WI38 (cell line): ENCODE measurements around the gene XKR7.
"Not testable (repeated sequence)": the region's sequence is repeated elsewhere in the genome, so short reads cannot be mapped to it uniquely, and the experiment has no call there.

ENCODE experiments used
- H3K4me3 ChIP-seq: 2 replicates; pipeline ENCODE4 v1.5.1; 2011; ENCODE audit warnings: low read depth, mild to moderate bottlenecking, control low read depth, low read length
- TF ChIP-seq, protein P1 (sequence below): IDR thresholded peaks from 2 replicates; pipeline ENCODE4 v1.5.1; 2012; ENCODE audit warnings: low read depth, mild to moderate bottlenecking, control low read depth, low read length

The XKR7 gene

GRCh38 chr20:31967830-31968249, at the start of gene XKR7:
Gene XKR7, plus strand, starts transcription at chr20:31968151. Its CDS starts 25 bp downstream, at chr20:31968176.
- no peak within 1 kb of the TSS for H3K4me3 ChIP-seq
- TF ChIP-seq, protein P1, sequence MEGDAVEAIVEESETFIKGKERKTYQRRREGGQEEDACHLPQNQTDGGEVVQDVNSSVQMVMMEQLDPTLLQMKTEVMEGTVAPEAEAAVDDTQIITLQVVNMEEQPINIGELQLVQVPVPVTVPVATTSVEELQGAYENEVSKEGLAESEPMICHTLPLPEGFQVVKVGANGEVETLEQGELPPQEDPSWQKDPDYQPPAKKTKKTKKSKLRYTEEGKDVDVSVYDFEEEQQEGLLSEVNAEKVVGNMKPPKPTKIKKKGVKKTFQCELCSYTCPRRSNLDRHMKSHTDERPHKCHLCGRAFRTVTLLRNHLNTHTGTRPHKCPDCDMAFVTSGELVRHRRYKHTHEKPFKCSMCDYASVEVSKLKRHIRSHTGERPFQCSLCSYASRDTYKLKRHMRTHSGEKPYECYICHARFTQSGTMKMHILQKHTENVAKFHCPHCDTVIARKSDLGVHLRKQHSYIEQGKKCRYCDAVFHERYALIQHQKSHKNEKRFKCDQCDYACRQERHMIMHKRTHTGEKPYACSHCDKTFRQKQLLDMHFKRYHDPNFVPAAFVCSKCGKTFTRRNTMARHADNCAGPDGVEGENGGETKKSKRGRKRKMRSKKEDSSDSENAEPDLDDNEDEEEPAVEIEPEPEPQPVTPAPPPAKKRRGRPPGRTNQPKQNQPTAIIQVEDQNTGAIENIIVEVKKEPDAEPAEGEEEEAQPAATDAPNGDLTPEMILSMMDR = no peak

- H3K4me3 ChIP-seq = no peak overlapping the region
- TF ChIP-seq, protein P1 = no peak
Measured at GRCh38 chr20:31918466-31919105, 49.4 kb upstream of the XKR7 start.

GRCh38 chr20:31919410-31920155, 48.4 kb upstream of the XKR7 start:
- TF ChIP-seq, protein P1 = no peak
- no peak overlapping the region for H3K4me3 ChIP-seq

GRCh38 chr20:31920275-31920855, 47.6 kb upstream of the XKR7 start:
- TF ChIP-seq, protein P1 = no peak
- H3K4me3 ChIP-seq = no peak overlapping the region

- H3K4me3 ChIP-seq = not testable (repeated sequence)
Measured at GRCh38 chr20:31921480-31921879, 46.5 kb upstream of the XKR7 start.

GRCh38 chr20:31922181-31922580, 45.8 kb upstream of the XKR7 start:
- H3K4me3 ChIP-seq = no peak overlapping the region
- TF ChIP-seq, protein P1 = no peak

- no peak overlapping the region for H3K4me3 ChIP-seq
- TF ChIP-seq, protein P1 = no peak
Measured at GRCh38 chr20:31922588-31922987, 45.4 kb upstream of the XKR7 start.
